CD14-positive monocyte (primary cell): Measurements from ENCODE around the gene DYNC2I2. TPM values are rescaled to one million over a fixed set of nuclear protein-coding genes. Genes with fewer than 3 reads are reported as not detected.

ENCODE experiments used
- polyA plus RNA-seq, 3 donors: library from polyadenylated mRNA; depleted of rRNA in 1 of 3; unstranded in 2 of 3; stranded (reverse) in 1 of 3; fragments of 300-500 nt in 2 of 3; fragments of >200 nt in 1 of 3; fragmentation: Illumina TruSeq in 2 of 3; gene quantifications; 1 replicate in 2 of 3; 2 replicates in 1 of 3; pipeline ENCODE4 v1.2.3, GENCODE V29; 2012 to 2021

Gene DYNC2I2
- polyA plus RNA-seq, 3 donors = 1.5 to 2.1 (median 1.9) TPM

Other genes with a start within 250 kb of the DYNC2I2 start
- 1 to 10 TPM; 1.5 to 2.5 (median 1.8) TPM for gene CERCAM, start 236.0 kb downstream of the DYNC2I2 start, polyA plus RNA-seq
- gene ODF2, start 200.8 kb downstream of the DYNC2I2 start, polyA plus RNA-seq = 10 to 100 TPM in 2 of 3 donors, 1 to 10 TPM in 1; 7.9 to 24.1 (median 11.4) TPM
- 10 to 100 TPM; 16.0 to 31.2 (median 22.2) TPM for gene GLE1, start 152.1 kb downstream of the DYNC2I2 start, polyA plus RNA-seq
- gene SPTAN1, start 104.3 kb downstream of the DYNC2I2 start, polyA plus RNA-seq = 10 to 100 TPM in 1 of 3 donors, 1 to 10 TPM in 2; 6.2 to 40.8 (median 8.5) TPM
- 100 to 1,000 TPM in 2 of 3 donors, 10 to 100 TPM in 1; 56.2 to 124 (median 114) TPM for gene SET, start 32.4 kb upstream of the DYNC2I2 start, polyA plus RNA-seq
- gene PKN3, start 45.7 kb upstream of the DYNC2I2 start, polyA plus RNA-seq = under 1 TPM; 0.11 to 0.49 (median 0.27) TPM
- gene ZDHHC12, start 67.3 kb upstream of the DYNC2I2 start, polyA plus RNA-seq = 10 to 100 TPM; 50.0 to 72.7 (median 68.4) TPM
- gene ZER1, start 115.1 kb upstream of the DYNC2I2 start, polyA plus RNA-seq = 10 to 100 TPM; 16.1 to 25.6 (median 18.0) TPM
- gene TBC1D13, start 130.4 kb upstream of the DYNC2I2 start, polyA plus RNA-seq = 10 to 100 TPM in 2 of 3 donors, 1 to 10 TPM in 1; 9.9 to 16.8 (median 13.8) TPM
- gene ENDOG, start 161.7 kb upstream of the DYNC2I2 start, polyA plus RNA-seq = 10 to 100 TPM in 2 of 3 donors, 1 to 10 TPM in 1; 7.2 to 24.6 (median 13.0) TPM
- gene SPOUT1, start 172.9 kb upstream of the DYNC2I2 start, polyA plus RNA-seq = 10 to 100 TPM; 25.7 to 29.9 (median 29.3) TPM
- 1 to 10 TPM; 2.4 to 4.5 (median 3.6) TPM for gene KYAT1, start 225.1 kb upstream of the DYNC2I2 start, polyA plus RNA-seq
- 10 to 100 TPM in 2 of 3 donors, 1 to 10 TPM in 1; 7.8 to 10.8 (median 10.3) TPM for gene LRRC8A, start 225.3 kb upstream of the DYNC2I2 start, polyA plus RNA-seq